Measurements from ENCODE around the gene SST.
A peak's percentile ranks its signal among the peaks of the same experiment; 100 is the strongest.

Gene SST

DNA sequence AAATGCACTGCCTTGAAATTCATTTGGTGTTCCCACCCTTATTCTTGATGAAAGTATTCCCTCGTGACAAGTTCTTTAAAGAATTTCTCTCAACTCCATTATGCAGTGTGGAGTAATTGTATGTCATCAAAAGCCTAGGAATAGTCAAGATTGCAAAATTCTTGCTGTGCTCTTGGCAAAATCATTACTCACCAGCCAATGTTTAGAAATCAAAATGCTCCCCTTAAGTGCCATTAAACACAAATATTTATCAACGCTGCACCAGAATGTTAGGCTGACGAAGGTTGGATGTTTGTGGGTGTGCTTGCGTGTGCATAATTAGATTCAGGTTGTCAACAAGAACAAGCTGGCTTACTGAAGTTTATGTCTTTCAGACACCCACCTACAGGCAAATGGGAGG is 40.5 kb downstream of the SST start:
- H3K4me1 ChIP-seq (ENCODE audit: control insufficient read depth, insufficient read depth, low read length, poor library complexity, severe bottlenecking), result no peaks in the 10 kb centered on the region
- 100% methylated on average over 1 of the region's 4 CpGs; no CpG with 5 or more reads in 1 of the 2 experiments for WGBS, 2 experiments (ENCODE audit: insufficient coverage in 2 of 2)
- no peak overlapping the region for H3K27ac ChIP-seq (ENCODE audit: low read depth, low read length, severe bottlenecking)
- no peaks in the 10 kb centered on the region for H3K9me3 ChIP-seq (ENCODE audit: control insufficient read depth, low read length)
- H3K36me3 ChIP-seq (ENCODE audit: control insufficient read depth, insufficient read depth, low read length), result no peaks in the 10 kb centered on the region
- H3K4me3 ChIP-seq (ENCODE audit: extremely low read depth, insufficient read depth, low read length, poor library complexity, severe bottlenecking), result no peak overlapping the region

DNA sequence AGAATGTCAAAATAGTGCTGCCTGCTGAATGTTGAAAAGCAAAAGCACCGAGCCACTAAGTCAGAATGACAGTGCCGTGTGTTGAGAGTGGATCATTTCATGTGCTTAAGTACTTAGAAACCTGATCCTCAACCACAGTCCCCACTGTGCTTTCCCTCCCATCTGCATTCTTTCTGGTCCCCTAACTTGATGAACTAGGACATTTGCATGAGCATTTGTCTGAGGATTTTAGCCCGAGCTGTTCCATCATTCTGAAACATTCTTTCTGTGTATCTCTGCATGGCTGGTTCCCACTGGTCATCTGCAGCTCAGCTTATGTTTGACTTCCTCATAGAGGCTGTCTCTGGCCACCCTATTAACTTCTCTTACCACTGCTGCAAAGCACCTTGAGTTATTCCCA is 42.0 kb downstream of the SST start:
- 18 to 27% methylated on average over 2 of the region's 3 CpGs for WGBS, 2 experiments (ENCODE audit: insufficient coverage in 2 of 2)
- no peaks in the 10 kb centered on the region for H3K9me3 ChIP-seq (ENCODE audit: control insufficient read depth, low read length)
- no peak overlapping the region for H3K4me3 ChIP-seq (ENCODE audit: extremely low read depth, insufficient read depth, low read length, poor library complexity, severe bottlenecking)

GRCh38 chr3:187626581-187626980 is 43.6 kb downstream of the SST start:
- Histone ChIP-seq H3K27ac (ENCODE audit: low read depth, low read length, severe bottlenecking) (no peak overlapping the region), H3K4me1 (ENCODE audit: control insufficient read depth, insufficient read depth, low read length, poor library complexity, severe bottlenecking) (no peaks in the 10 kb centered on the region), H3K4me3 (ENCODE audit: extremely low read depth, insufficient read depth, low read length, poor library complexity, severe bottlenecking) (no peak overlapping the region), H3K36me3 (ENCODE audit: control insufficient read depth, insufficient read depth, low read length) (no peaks in the 10 kb centered on the region), H3K9me3 (ENCODE audit: control insufficient read depth, low read length) (no peaks in the 10 kb centered on the region)
- 100% methylated on average over 1 of the region's 2 CpGs; no CpG with 5 or more reads in 1 of the 2 experiments for WGBS, 2 experiments (ENCODE audit: insufficient coverage in 2 of 2)

More for the DNA sequence above, 42.0 kb downstream of the SST start:
- Histone ChIP-seq H3K27ac (ENCODE audit: low read depth, low read length, severe bottlenecking) (no peak overlapping the region), H3K36me3 (ENCODE audit: control insufficient read depth, insufficient read depth, low read length) (no peaks in the 10 kb centered on the region), H3K4me1 (ENCODE audit: control insufficient read depth, insufficient read depth, low read length, poor library complexity, severe bottlenecking) (no peaks in the 10 kb centered on the region)

DNA sequence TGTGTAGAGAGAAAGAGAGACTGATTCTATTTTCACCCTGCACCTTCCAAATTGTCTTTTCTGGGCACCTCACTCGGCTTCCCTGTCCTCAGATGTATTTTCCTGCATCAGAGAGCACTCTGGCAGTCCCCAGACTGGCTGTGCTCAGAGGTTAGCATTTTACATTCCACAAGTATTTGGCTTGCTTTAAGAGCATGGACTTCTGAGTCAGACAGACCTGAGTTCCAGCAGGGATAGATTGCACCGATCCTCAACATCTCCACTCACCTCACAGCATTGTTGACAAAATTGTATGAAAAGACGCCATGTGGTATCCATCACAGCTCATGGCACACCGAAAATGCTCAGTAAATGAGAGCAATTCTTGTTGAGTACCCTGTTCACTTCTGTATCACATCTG is 45.6 kb downstream of the SST start:
- Histone ChIP-seq H3K36me3 (ENCODE audit: control insufficient read depth, insufficient read depth, low read length) (no peaks in the 10 kb centered on the region), H3K4me1 (ENCODE audit: control insufficient read depth, insufficient read depth, low read length, poor library complexity, severe bottlenecking) (no peaks in the 10 kb centered on the region), H3K4me3 (ENCODE audit: extremely low read depth, insufficient read depth, low read length, poor library complexity, severe bottlenecking) (no peak overlapping the region), H3K9me3 (ENCODE audit: control insufficient read depth, low read length) (no peaks in the 10 kb centered on the region), H3K27ac (ENCODE audit: low read depth, low read length, severe bottlenecking) (peak overlapping the region; percentile 32)
- WGBS, 2 experiments (ENCODE audit: insufficient coverage in 2 of 2), result 98 to 100% methylated on average over 1 to 4 of the region's 4 CpGs

DNA sequence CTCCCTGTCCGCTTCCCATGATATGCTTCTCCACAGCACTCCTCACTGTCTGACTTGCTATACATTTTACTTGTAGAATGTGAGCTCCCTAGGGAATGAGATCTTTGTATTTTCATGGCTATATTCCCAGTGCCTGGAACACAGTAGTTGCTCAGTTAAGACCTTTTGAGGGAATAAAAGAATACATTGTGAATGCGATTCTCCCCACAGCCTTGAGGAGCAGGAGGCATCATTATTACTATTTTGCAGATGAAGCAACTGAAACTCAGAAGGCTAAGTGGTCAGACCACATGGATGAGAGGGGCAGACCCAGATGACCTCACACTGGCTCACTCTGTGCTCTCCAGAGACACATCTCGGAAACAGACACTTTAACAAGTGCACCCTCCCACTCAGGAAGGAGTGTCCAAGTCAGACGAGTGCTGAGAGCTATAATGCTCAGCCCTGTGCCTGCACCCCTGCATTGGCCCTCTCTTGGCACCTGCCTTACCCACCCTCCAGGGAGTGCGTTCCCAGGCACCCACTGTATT is 46.8 kb downstream of the SST start:
- 57 to 82% methylated on average over 2 to 3 of the region's 5 CpGs for WGBS, 2 experiments (ENCODE audit: insufficient coverage in 2 of 2)
- Histone ChIP-seq H3K4me1 (ENCODE audit: control insufficient read depth, insufficient read depth, low read length, poor library complexity, severe bottlenecking) (no peaks in the 10 kb centered on the region), H3K27ac (ENCODE audit: low read depth, low read length, severe bottlenecking) (no peak overlapping the region), H3K36me3 (ENCODE audit: control insufficient read depth, insufficient read depth, low read length) (no peaks in the 10 kb centered on the region), H3K9me3 (ENCODE audit: control insufficient read depth, low read length) (no peaks in the 10 kb centered on the region), H3K4me3 (ENCODE audit: extremely low read depth, insufficient read depth, low read length, poor library complexity, severe bottlenecking) (no peak overlapping the region)

DNA sequence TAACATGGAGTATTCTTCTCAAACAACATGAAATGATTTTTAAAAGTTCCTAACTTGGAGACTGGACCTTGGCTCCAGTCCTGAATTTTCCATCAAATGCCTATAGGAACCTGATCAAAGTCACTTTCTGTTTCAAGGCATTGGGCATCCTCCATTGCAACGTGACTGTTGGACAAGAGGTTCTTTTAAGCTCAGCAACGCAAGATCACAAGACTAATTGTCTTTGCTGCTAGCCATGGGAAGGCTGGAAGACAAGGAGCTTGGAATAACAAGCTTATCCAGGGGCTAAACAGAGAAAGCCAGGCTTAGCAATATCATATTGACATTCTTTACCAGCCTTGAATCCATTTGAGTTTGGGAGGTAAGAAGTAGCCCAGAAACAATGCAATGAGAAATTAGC is 48.3 kb downstream of the SST start:
- H3K4me3 ChIP-seq (ENCODE audit: extremely low read depth, insufficient read depth, low read length, poor library complexity, severe bottlenecking), result no peak overlapping the region
- no peaks in the 10 kb centered on the region for H3K36me3 ChIP-seq (ENCODE audit: control insufficient read depth, insufficient read depth, low read length)
- WGBS, 2 experiments (ENCODE audit: insufficient coverage in 2 of 2), result 82 to 86% methylated on average over 2 of the region's 2 CpGs
- H3K4me1 ChIP-seq (ENCODE audit: control insufficient read depth, insufficient read depth, low read length, poor library complexity, severe bottlenecking), result no peaks in the 10 kb centered on the region
- H3K27ac ChIP-seq (ENCODE audit: low read depth, low read length, severe bottlenecking), result no peak overlapping the region
- no peaks in the 10 kb centered on the region for H3K9me3 ChIP-seq (ENCODE audit: control insufficient read depth, low read length)

DNA sequence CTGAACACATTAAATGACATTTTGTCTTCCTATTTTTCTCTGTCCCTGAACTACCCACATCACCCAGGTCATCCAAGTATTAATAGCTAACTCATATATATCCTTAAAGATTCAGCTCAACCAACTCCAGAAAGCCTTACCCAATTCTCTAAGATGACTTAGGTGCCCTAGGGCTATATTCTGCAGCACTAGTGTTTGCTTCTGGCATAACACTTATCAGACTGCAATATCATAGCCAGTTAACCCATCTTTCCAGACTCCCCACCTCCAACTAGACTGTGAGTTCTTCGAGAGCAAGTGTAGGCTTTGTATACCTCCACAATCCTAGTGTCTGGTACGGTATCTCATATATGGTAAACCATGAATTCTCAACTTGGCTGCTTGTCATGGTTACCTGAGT is 50.7 kb downstream of the SST start:
- Histone ChIP-seq H3K4me1 (ENCODE audit: control insufficient read depth, insufficient read depth, low read length, poor library complexity, severe bottlenecking) (no peaks in the 10 kb centered on the region), H3K4me3 (ENCODE audit: extremely low read depth, insufficient read depth, low read length, poor library complexity, severe bottlenecking) (no peak overlapping the region), H3K9me3 (ENCODE audit: control insufficient read depth, low read length) (no peaks in the 10 kb centered on the region), H3K27ac (ENCODE audit: low read depth, low read length, severe bottlenecking) (no peak overlapping the region), H3K36me3 (ENCODE audit: control insufficient read depth, insufficient read depth, low read length) (no peaks in the 10 kb centered on the region)
- WGBS, 2 experiments (ENCODE audit: insufficient coverage in 2 of 2), result 100% methylated on average over 2 of the region's 2 CpGs; no CpG with 5 or more reads in 1 of the 2 experiments
